Bronchial epithelial cell (primary cell): ENCODE measurements around the gene PMEPA1. TPM values are rescaled to one million over a fixed set of nuclear protein-coding genes. Genes with fewer than 3 reads are reported as not detected.

Source experiments
- DNase-seq: peaks from one replicate; pipeline ENCODE4 v3.0.0-alpha.2; 2010; ENCODE audit warnings: low read depth
- FAIRE-seq: peaks from 2 replicates; lab custom pipeline; 2011; peaks lifted over from hg19 to GRCh38; lab: Jason Lieb, UNC
- H3K27me3 ChIP-seq: 2 replicates; pipeline ENCODE4 v1.5.1; 2011; ENCODE audit warnings: low read length; ENCODE audit not compliant: control insufficient read depth, insufficient read depth
- H3K36me3 ChIP-seq: 2 replicates; pipeline ENCODE4 v1.5.1; 2011; ENCODE audit warnings: low read length; ENCODE audit not compliant: control insufficient read depth, insufficient read depth
- H3K4me3 ChIP-seq: 2 replicates; pipeline ENCODE4 v1.5.1; 2011; ENCODE audit warnings: mild to moderate bottlenecking, low read depth, low read length, control low read depth
- total RNA-seq: library from RNA; depleted of rRNA; stranded (reverse); fragments of >200 nt; gene quantifications from 2 replicates; pipeline ENCODE4 v1.2.1, GENCODE V29; 2014
- TF ChIP-seq, protein P1 (sequence below): IDR thresholded peaks from 2 replicates; pipeline ENCODE4 v1.5.1; 2011; ENCODE audit warnings: mild to moderate bottlenecking, moderate library complexity, low read length, control low read depth, inconsistent platforms; ENCODE audit not compliant: insufficient read depth, severe bottlenecking

Gene PMEPA1
- total RNA-seq, 1 donor from 2014 or later, result 51.1 TPM

- no peak for DNase-seq
- Histone ChIP-seq H3K4me3 (no peak overlapping the region), H3K36me3 (peaks cover 3% of the 10 kb centered on the region), H3K27me3 (no peaks in the 10 kb centered on the region)
- no peak for FAIRE-seq
- TF ChIP-seq, protein P1, sequence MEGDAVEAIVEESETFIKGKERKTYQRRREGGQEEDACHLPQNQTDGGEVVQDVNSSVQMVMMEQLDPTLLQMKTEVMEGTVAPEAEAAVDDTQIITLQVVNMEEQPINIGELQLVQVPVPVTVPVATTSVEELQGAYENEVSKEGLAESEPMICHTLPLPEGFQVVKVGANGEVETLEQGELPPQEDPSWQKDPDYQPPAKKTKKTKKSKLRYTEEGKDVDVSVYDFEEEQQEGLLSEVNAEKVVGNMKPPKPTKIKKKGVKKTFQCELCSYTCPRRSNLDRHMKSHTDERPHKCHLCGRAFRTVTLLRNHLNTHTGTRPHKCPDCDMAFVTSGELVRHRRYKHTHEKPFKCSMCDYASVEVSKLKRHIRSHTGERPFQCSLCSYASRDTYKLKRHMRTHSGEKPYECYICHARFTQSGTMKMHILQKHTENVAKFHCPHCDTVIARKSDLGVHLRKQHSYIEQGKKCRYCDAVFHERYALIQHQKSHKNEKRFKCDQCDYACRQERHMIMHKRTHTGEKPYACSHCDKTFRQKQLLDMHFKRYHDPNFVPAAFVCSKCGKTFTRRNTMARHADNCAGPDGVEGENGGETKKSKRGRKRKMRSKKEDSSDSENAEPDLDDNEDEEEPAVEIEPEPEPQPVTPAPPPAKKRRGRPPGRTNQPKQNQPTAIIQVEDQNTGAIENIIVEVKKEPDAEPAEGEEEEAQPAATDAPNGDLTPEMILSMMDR, result no peak
Measured at GRCh38 chr20:57691699-57692098, 18.1 kb downstream of the PMEPA1 start.

DNA sequence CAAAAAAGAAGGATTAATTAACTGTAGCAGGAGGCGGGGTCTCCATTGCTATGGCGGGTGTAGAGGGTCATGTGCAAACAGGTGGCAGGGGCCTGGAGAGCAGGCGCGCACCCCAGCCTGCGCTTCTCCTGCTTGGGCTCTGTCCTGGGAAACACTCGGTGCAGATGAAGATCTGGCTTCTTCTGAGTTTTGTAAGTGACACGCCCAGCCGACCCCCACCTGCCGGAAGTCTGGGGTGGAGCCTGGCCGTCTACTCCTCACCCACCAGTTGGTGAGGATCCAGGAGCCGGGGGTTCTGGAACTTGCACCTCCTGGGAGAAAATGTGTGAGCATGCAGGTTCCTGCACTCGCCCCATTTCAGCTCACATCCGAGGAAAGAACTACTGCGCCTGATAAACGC is 19.3 kb downstream of the PMEPA1 start:
- TF ChIP-seq, protein P1, result no peak
- Histone ChIP-seq H3K27me3 (no peaks in the 10 kb centered on the region), H3K4me3 (no peak overlapping the region), H3K36me3 (peaks cover 3% of the 10 kb centered on the region)
- DNase-seq (no peak), FAIRE-seq (no peak)

- Histone ChIP-seq H3K36me3 (peaks cover 3% of the 10 kb centered on the region), H3K27me3 (no peaks in the 10 kb centered on the region), H3K4me3 (no peak overlapping the region)
- DNase-seq, result no peak
- TF ChIP-seq, protein P1, result no peak
- no peak for FAIRE-seq
Measured at GRCh38 chr20:57689745-57690481, 19.9 kb downstream of the PMEPA1 start.

- TF ChIP-seq, protein P1, result no peak
- DNase-seq (no peak), FAIRE-seq (no peak)
- H3K36me3 ChIP-seq, result peaks cover 2% of the 10 kb centered on the region
- no peaks in the 10 kb centered on the region for H3K27me3 ChIP-seq
- H3K4me3 ChIP-seq, result no peak overlapping the region
Measured at GRCh38 chr20:57688864-57689263, 21.0 kb downstream of the PMEPA1 start.

DNA sequence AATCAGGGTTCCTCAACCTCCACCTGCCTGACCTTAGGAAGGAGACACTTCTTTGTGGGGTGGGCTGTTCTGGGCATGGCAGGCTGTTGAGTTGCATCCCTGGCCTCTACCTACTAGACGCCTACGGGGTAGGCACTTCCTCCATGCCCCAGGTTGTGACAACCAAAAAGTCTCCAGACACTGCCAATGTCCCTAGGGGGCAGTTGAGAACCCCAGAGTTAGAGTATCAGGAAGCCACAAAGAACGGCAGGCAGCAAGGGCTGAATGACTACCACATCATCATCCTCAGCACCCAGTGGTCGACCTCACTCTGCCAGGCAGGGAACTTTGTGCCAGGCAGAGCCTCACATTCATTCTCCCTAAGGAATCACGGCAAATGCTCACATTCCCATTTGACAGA is 21.5 kb downstream of the PMEPA1 start:
- Histone ChIP-seq H3K36me3 (peaks cover 2% of the 10 kb centered on the region), H3K4me3 (no peak overlapping the region), H3K27me3 (no peaks in the 10 kb centered on the region)
- TF ChIP-seq, protein P1, result no peak
- DNase-seq (no peak), FAIRE-seq (no peak)
